Measurements from ENCODE around the gene GTF3C5.
"Not testable (repeated sequence)": the region's sequence is repeated elsewhere in the genome, so short reads cannot be mapped to it uniquely, and the experiment has no call there.

DNA sequence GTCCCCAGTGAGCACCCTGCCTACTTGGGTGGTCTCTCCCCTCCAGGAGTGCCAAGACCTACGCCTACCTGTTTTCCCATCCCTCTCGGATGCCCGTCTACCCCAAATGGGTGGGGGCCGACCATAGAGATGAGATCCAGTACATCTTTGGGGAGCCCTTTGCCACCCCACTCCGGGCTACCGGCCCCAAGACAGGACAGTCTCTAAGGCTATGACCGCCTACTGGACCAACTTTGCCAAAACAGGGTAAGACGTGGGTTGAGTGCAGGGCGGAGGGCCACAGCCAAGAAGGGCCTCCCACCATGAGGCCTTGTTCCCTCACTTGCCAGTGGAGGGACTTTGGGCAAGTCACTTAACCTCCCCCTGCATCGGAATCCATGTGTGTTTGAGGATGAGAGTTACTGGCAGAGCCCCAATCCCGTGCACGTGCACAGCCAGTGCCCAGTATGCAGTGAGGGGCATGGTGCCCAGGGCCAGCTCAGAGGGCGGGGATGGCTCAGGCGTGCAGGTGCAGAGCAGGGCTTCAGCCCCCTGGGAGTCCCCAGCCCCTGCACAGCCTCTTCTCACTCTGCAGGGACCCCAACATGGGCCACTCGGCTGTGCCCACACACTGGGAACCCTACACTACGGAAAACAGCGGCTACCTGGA is 55.5 kb downstream of the GTF3C5 start:
- TF ChIP-seq, protein P1, sequence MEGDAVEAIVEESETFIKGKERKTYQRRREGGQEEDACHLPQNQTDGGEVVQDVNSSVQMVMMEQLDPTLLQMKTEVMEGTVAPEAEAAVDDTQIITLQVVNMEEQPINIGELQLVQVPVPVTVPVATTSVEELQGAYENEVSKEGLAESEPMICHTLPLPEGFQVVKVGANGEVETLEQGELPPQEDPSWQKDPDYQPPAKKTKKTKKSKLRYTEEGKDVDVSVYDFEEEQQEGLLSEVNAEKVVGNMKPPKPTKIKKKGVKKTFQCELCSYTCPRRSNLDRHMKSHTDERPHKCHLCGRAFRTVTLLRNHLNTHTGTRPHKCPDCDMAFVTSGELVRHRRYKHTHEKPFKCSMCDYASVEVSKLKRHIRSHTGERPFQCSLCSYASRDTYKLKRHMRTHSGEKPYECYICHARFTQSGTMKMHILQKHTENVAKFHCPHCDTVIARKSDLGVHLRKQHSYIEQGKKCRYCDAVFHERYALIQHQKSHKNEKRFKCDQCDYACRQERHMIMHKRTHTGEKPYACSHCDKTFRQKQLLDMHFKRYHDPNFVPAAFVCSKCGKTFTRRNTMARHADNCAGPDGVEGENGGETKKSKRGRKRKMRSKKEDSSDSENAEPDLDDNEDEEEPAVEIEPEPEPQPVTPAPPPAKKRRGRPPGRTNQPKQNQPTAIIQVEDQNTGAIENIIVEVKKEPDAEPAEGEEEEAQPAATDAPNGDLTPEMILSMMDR (IDR thresholded peaks at IDR 0.05; ENCODE audit: insufficient read depth, low read depth, low read length), result not testable (repeated sequence)
- TF ChIP-seq EZH2 (IDR thresholded peaks at IDR 0.05; ENCODE audit: insufficient read depth, low read length), result not testable (repeated sequence)
